ENCODE data around the gene OTOP1.
"Not testable (repeated sequence)": the region's sequence is repeated elsewhere in the genome, so short reads cannot be mapped to it uniquely, and the experiment has no call there.

The OTOP1 gene

GRCh38 chr4:4233610-4234009 lies 6.9 kb upstream of the OTOP1 start:
- in situ Hi-C loops (cut with MboI; ENCODE audit: low sequenced_read_pairs) = no loop called here

GRCh38 chr4:4228356-4228668 lies 1.6 kb upstream of the OTOP1 start:
- in situ Hi-C loops (cut with MboI; ENCODE audit: low sequenced_read_pairs) = no loop called here

- in situ Hi-C loops (cut with MboI; ENCODE audit: low sequenced_read_pairs) = no loop called here
Observed at GRCh38 chr4:4227510-4228355, 1.0 kb upstream of the OTOP1 start.

- in situ Hi-C loops (cut with MboI; ENCODE audit: low sequenced_read_pairs) = no loop called here
Observed at GRCh38 chr4:4225915-4226605, 669 bp downstream of the OTOP1 start.

GRCh38 chr4:4217113-4217512 lies 9.6 kb downstream of the OTOP1 start:
- in situ Hi-C loops (cut with MboI; ENCODE audit: low sequenced_read_pairs) = no loop called here

GRCh38 chr4:4216648-4217047 lies 10.1 kb downstream of the OTOP1 start:
- in situ Hi-C loops (cut with MboI; ENCODE audit: low sequenced_read_pairs) = no loop called here

GRCh38 chr4:4213674-4214073 lies 13.1 kb downstream of the OTOP1 start:
- in situ Hi-C loops (cut with MboI; ENCODE audit: low sequenced_read_pairs) = not testable (repeated sequence)

GRCh38 chr4:4206204-4206603 lies 20.5 kb downstream of the OTOP1 start:
- in situ Hi-C loops (cut with MboI; ENCODE audit: low sequenced_read_pairs) = no loop called here

- in situ Hi-C loops (cut with MboI; ENCODE audit: low sequenced_read_pairs) = no loop called here
Observed at GRCh38 chr4:4204401-4204745, 22.4 kb downstream of the OTOP1 start.

- in situ Hi-C loops (cut with MboI; ENCODE audit: low sequenced_read_pairs) = no loop called here
Observed at GRCh38 chr4:4203688-4204400, 22.9 kb downstream of the OTOP1 start.

- in situ Hi-C loops (cut with MboI; ENCODE audit: low sequenced_read_pairs) = no loop called here
Observed at GRCh38 chr4:4202510-4202909, 24.2 kb downstream of the OTOP1 start.

- in situ Hi-C loops (cut with MboI; ENCODE audit: low sequenced_read_pairs) = no loop called here
Observed at GRCh38 chr4:4200624-4201023, 26.1 kb downstream of the OTOP1 start.

- in situ Hi-C loops (cut with MboI; ENCODE audit: low sequenced_read_pairs) = no loop called here
Observed at GRCh38 chr4:4195354-4195753, 31.4 kb downstream of the OTOP1 start.

GRCh38 chr4:4188557-4188956 lies 38.2 kb downstream of the OTOP1 start:
- in situ Hi-C loops (cut with MboI; ENCODE audit: low sequenced_read_pairs) = not testable (repeated sequence)

- in situ Hi-C loops (cut with MboI; ENCODE audit: low sequenced_read_pairs) = no loop called here
Observed at GRCh38 chr4:4185528-4185927, 41.2 kb downstream of the OTOP1 start.

GRCh38 chr4:4182835-4183568 lies 43.7 kb downstream of the OTOP1 start:
- in situ Hi-C loops (cut with MboI; ENCODE audit: low sequenced_read_pairs) = no loop called here

- in situ Hi-C loops (cut with MboI; ENCODE audit: low sequenced_read_pairs) = no loop called here
Observed at GRCh38 chr4:4170596-4171150, 56.1 kb downstream of the OTOP1 start.

- in situ Hi-C loops (cut with MboI; ENCODE audit: low sequenced_read_pairs) = not testable (repeated sequence)
Observed at GRCh38 chr4:4167981-4168780, 58.5 kb downstream of the OTOP1 start.

- in situ Hi-C loops (cut with MboI; ENCODE audit: low sequenced_read_pairs) = not testable (repeated sequence)
Observed at GRCh38 chr4:4166986-4167385, 59.7 kb downstream of the OTOP1 start.
